T-helper 9 cell (primary cell): ENCODE results near the gene CALHM5.

Experiments
- DNase-seq: peaks from one replicate; pipeline ENCODE4 v3.0.0-alpha.2; 2020

CALHM5 gene

GRCh38 chr6:116553451-116553850, 42.0 kb downstream of the CALHM5 start, which contains the start of gene CALHM4:
TSS of gene CALHM4 (plus strand) at chr6:116553751. CDS start at chr6:116553794, 43 bp downstream.
- no peak for DNase-seq

GRCh38 chr6:116556065-116556464, 44.6 kb downstream of the CALHM5 start:
- no peak for DNase-seq

DNA sequence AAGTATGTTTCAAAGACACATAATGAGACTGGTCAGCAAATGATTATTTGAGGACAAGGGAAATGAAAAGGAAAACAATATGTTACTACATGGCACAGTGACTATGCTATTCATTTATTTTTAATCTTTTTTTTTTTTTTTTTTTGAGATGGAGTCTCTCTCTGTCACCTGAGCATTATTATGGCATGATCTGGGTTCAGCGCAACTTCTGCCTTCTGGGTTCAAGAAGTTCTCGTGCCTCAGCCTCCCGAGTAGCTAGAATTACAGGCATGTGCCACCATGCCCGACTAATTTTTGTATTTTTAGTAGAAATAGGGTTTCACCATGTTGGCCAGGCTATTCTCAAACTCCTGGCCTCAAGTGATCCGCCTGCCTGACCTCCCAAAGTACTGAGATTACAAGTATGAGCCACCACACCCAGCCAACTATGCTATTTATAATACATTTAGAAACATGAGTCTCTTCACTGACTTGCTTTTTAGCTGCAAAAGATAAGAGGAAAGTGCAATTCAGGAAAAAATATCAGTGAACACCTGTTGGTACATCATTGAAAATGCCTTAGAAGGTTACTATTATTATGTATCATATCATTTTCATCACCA, 45.5 kb downstream of the CALHM5 start:
- no peak for DNase-seq

DNA sequence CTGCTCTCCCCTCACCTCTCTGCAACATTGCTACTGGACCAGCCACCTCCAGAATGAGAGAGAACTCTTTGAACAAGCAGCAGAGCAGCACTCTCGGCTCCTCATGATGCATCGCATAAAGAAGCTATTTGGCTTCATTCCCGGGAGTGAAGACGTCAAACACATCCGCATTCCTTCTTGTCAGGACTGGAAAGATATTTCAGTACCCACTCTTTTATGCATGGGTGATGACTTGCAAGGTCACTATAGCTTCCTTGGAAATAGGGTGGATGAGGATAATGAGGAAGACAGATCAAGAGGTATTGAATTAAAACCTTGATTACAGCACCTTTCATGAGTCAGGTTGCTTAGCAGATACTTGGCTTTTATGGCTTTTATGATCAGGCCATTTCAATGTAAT, 46.5 kb downstream of the CALHM5 start:
- DNase-seq: no peak

DNA sequence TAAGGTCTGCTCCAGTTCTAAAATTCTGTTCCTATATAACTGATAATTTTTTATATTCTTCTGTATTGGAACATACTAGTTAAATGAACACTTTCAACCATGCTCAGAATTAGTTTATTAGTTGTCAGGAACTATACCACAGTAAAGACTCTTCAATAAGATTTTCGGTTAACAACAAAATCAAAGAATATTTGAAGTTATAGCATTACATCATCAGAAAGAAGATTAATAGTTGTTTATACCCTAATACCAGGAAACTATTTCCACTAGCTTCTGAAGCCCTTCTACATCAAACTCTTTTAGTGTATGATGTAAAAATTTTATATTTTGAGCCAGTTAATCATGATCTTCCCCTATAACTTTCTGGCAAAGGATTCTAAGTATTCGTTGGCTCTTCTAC, 48.7 kb downstream of the CALHM5 start:
- DNase-seq: no peak

GRCh38 chr6:116561377-116562018, 50.1 kb downstream of the CALHM5 start:
- DNase-seq: peak; percentile 55

DNA sequence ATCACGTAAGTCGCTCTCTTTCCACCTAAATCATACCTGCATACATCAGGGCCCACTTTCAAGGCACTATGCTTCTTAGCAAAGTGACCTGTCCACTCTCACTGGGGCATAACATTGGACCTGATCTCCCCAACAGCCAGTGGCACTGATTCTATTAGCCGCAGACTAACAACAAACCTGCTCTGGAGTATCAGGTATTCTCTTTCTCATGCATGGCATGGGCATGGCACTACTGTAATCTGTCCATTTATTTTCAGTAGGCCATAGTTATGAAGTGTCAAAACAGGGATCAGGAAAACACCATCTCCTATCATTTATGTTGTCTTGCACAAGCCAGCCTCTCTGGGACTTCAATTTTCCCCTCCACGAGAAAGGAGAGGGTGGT, 50.6 kb downstream of the CALHM5 start:
- DNase-seq: no peak

- DNase-seq: no peak
These were observed 51.2 kb downstream of the CALHM5 start for GRCh38 chr6:116562614-116563013.

- DNase-seq: no peak
These were observed 52.4 kb downstream of the CALHM5 start for GRCh38 chr6:116563830-116564229.

DNA sequence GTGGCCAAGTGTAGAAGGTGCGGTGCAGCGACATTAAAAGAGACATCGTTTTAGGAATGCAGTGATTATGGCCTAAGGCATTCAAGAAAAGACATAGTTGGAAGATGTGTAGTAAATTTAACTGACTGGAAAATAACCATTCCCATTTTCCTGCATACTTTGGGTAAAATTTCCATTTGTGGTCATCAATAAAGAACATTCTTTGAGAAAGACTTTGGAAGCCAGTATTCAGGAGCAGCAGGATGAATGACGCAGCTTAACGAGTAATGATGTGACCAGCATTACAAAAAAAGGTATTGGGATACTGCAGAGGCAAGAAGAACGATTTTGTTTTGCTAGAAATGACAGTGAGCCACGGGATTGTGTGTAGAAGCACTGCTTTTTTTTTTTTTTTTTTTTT, 52.9 kb downstream of the CALHM5 start:
- DNase-seq: no peak

DNA sequence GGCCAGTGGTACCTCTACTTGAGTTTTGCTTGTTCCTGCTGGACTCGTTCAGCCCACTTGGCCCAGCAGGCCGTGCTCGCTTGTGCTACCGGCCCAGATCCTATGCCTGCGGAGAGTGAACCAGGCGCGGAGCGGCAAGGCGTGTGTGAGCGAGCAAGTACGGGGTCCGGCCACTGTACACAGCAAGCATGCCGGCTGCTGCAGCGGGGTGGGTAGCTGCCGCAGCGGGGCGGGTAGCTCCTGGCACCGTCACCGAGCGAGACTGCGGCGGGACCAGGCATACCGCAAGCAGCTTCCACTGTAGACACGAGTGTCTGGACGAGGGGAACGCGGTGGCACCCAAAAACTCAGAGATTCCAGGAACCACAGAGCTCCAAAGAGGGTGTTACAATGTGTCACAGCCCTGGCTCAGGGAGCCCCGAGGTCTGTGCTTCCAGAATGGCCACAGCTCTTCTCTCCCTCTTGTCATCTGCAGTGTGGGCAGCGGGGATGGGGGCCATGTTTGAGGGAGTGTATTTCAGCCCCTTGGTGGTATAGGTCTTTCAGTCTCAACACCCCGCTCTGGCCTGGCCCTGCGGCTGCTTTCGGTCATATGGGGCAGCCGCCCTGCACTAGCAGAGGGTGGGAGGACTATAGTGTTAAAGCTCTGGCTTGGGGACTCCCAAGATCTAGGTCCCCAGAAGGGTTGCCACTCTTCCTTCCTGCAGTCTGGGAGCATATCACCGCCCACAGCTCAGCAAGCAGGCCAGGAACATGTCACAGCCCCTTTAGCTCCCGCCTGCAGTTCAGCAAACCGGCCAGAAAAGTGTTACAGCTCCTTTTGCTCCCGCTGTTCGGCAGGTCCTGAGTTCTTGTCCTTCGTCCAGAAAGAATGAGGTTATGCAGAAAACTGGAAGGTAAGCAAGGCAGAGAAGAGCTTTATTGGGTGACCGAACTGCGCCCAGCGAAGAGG, 53.8 kb downstream of the CALHM5 start:
- DNase-seq: no peak

DNA sequence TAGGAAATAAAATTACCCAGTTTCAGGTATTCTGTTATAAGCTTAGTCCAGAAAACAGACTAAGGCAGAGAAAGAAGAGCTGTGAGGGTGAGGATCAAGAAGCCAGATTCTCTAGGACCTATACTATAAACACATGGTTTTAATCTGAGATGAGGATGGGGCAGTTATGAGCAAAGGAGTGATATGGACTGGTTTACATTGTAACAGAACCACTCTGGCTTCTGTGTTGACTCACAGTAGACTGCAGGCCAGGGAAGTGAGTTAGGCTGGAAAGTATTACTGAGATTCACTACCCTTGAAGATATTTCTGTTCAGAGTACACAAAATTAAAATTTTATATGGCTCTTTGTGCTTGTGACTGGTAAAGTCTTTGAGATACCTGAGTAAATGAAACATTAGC, 56.7 kb downstream of the CALHM5 start:
- no peak for DNase-seq

DNA sequence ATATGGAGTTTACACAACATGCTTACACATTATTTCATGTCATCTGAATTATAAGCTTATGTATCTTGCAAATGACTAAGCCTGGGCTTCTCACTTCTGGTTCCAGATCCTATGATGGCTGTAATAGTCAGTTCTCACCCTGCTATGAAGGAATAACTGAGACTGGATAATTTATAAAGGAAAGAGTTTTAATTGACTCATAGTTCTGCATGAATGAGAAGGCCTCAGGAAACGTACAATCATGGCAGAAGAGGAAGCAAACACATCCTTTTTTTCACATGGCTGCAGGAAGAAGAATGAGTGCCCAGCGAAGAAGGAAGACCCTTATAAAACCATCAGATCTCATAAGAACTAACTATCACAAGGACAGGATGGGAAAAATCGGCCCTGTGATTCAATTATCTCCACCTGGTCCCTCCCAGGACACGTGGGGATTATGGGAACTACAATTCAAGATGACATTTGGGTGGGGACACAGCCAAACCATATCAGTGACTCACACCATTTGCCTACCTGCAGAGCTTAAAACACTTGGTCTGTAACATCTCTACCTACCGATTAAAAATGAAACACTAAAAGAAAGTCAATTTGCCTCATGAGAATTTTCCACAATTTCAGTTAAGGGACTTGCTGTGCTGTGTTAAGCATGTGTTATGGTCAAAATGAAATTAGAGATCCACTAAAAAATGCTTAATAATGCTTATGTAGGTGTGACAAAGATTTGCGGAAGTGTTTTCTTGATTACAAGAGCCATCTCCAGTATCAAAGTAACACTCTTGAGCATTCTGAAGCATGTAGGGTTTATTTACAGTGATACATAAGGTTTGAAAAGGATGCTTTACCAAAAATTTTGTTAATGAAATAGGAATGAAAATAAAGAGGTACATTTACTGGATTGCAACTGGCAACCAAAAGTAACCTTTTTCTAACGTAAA, 57.6 kb downstream of the CALHM5 start:
- DNase-seq: no peak

DNA sequence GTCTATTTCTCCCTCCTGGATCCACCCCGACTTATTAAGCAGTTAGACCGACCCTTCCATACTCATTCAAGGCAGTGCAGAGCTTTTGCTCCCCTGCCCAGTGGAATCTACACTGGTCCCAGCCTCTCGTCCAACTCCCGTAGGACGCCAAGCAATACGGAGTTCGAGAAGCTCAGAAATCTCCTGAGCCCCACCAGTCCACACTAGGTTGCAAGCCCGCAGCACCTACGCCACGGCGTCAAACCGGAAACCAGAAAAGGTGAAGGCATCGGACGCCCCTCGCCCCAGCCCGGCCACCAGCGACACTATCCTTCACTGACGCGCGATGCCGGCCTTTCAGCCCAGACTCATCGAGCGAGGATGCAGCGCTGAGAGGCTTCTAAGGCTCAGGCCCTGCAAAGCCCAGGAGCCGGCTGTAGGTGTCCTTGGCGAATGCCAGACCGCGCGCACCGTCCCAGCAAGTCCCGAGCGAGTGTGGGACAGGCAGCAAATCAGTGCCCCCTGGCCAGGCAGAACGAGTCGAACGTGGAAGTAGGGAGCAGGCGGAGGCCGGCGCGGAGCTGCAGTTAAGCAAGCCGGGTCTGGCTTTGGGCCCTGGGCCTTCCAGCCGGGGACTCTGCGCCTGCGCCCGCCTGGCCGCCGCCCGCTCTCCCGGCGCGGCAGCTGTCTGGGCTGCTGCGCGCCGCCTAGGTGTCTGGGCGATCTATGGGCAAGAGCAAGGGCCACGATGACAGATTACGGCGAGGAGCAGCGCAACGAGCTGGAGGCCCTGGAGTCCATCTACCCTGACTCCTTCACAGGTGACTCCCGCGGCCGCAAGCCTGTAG, 59.6 kb downstream of the CALHM5 start, which contains the start of gene RWDD1:
Gene RWDD1 (plus strand): TSS at position 649 of the 827 bp plus-strand sequence. CDS start 79 bp downstream, at position 728.
- DNase-seq: peak; percentile 95

DNA sequence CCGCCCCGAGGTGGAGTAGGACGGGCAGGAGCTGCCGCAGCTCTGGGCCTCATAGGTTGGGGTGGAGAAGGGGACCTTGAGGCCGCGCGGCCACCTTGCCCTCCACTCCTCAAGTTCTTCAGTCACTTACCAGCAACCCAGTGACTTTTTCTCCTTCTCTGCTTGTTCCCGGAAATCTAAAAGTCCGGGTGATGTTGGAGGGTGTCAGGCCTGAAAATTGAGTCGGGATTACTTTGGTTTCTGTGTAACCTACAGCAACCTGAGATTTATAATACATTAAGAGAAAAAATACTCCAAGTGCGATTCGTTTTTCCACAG, 60.2 kb downstream of the CALHM5 start:
- no peak for DNase-seq

DNA sequence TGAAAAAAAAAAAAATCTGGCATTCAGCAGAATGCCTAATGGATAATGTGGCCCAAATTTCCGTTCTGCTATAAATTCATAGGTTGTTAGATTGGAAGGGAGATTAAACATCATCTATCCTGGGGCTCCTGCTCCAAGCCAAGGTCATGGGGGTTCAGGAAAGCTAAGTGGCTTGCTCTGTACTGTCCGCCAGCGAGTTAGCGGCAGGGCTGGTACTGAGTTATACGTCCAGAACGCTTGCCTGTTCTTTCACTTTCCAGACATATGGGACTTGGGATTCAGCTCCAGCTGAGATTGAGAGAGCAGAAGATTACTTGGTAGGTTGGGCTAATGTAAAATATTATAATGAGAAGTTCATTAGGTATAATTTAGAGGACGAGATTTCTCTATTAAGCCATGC, 60.7 kb downstream of the CALHM5 start:
- DNase-seq: no peak
